Activated effector memory CD4-positive, alpha-beta T cell treated with anti-CD3 and anti-CD28 coated beads, Interleukin-2, amount 50 U/mL, for 16 hours (primary cell): Measurements from ENCODE around the gene OR4A5.
"Not testable (repeated sequence)": the region's sequence is repeated elsewhere in the genome, so short reads cannot be mapped to it uniquely, and the experiment has no call there.

Experiments
- DNase-seq: peaks from one replicate; pipeline ENCODE4 v3.0.0-alpha.2; 2020

OR4A5 gene, protein sequence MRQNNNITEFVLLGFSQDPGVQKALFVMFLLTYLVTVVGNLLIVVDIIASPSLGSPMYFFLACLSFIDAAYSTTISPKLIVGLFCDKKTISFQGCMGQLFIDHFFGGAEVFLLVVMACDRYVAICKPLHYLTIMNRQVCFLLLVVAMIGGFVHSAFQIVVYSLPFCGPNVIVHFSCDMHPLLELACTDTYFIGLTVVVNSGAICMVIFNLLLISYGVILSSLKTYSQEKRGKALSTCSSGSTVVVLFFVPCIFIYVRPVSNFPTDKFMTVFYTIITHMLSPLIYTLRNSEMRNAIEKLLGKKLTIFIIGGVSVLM

DNA sequence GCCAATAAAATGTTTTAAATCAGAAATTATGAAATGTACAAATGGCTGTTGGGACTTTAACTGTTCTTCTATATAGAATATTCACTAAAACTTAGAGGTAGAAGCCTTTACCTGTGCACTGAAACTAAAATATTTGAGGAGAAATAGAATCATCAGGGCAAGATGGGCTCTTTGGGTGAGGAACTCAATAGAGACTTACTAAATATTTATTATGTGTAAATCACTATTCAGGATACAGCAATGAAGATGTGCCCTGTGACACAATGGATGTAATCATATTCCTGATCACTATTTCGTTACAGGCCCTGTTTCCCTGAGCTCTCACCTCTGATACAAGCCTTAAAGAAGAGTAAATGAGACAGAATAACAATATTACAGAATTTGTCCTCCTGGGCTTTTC lies at the start of gene OR4A5:
Gene OR4A5 (plus strand): TSS at position 301 of the 400 bp plus-strand sequence. CDS start 53 bp downstream, at position 354.
- not testable (repeated sequence) for DNase-seq

DNA sequence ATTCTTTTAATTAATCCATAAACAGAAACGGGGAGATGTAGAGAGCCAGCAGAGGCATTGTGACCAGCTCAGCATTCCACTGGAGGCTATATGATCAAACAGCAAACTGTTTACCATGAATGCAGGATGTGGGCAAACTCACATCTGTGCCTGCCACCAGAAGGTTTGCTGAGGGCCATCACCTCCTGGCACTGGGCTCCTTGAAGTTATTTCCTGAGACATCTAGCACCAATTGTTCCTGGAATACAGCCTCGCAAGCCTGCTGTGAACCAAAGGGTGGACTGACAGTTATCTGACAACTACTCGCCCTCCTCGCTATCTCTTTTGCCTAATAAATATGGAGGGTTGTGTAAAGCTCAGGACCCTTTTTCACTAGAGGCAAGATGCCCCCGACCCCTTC lies 13.5 kb downstream of the OR4A5 start:
- DNase-seq, result not testable (repeated sequence)
